HFFc6 (cell line): ENCODE measurements around the gene MYZAP. TPM values are rescaled to one million over a fixed set of nuclear protein-coding genes. Genes with fewer than 3 reads are reported as not detected.

ENCODE experiments used
- DNase-seq: peaks from one replicate; pipeline ENCODE4 v3.0.0-alpha.2; 2018
- H3K27ac Mint-ChIP-seq: 2 replicates; pipeline ENCODE4 v1.8.0; 2020; ENCODE audit warnings: mild to moderate bottlenecking, mixed read lengths
- H3K27me3 Mint-ChIP-seq: 2 replicates; pipeline ENCODE4 v1.8.0; 2021; ENCODE audit warnings: mild to moderate bottlenecking, moderate library complexity, mixed read lengths; ENCODE audit not compliant: insufficient read depth
- H3K36me3 Mint-ChIP-seq: 2 replicates; pipeline ENCODE4 v1.8.0; 2021; ENCODE audit warnings: low read depth, mixed read lengths
- H3K4me1 Mint-ChIP-seq: 2 replicates; pipeline ENCODE4 v1.8.0; 2020; ENCODE audit warnings: low read depth, mixed read lengths
- H3K4me3 Mint-ChIP-seq: 2 replicates; pipeline ENCODE4 v1.8.0; 2020; ENCODE audit warnings: mild to moderate bottlenecking, moderate library complexity, mixed read lengths
- H3K9me3 Mint-ChIP-seq: 2 replicates; pipeline ENCODE4 v1.8.0; 2020; ENCODE audit warnings: mild to moderate bottlenecking, mixed read lengths
- CTCF ChIP-seq: fragments of 200-600 bp; sonication (generic); IDR thresholded peaks from 2 replicates; pipeline ENCODE4 v1.5.0; 2021; ENCODE audit warnings: antibody characterized with exemption, mild to moderate bottlenecking
- total RNA-seq, 6 experiments: library from RNA; stranded (reverse); fragmentation: NEBNext Ultra II Directional; extraction: Animal tissue kit (Norgen Biotek cat#: 25700); gene quantifications; 2 replicates in 1 of 6; 3 replicates in 5 of 6; pipeline ENCODE4 v1.2.3, GENCODE V29; 2021

Gene MYZAP
- total RNA-seq, 6 experiments from 2014 or later = 0.12 TPM; not detected in 5

DNA sequence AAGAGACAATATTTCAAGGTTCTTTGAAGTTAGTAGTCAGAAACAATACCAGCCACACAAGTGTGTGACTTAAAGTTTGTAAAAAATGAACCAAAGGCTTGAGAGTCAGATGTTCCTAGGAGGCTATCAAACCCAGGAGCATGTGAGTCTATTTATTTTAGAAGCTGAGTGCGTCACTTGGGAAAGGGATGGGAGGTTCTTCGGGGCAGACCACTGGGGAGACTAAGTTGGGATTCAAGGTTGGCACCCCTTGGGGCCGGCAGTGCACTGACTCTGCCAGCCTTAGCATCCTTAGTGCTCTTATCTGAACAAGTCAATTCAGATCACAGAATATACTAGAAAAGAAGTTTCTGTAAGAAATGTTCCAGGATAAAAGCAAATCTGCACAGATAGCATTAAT lies 64.7 kb downstream of the MYZAP start:
- DNase-seq = no peak
- no peak overlapping the region for H3K4me3 Mint-ChIP-seq
- peaks cover 10% of the 10 kb centered on the region for H3K4me1 Mint-ChIP-seq
- no peaks in the 10 kb centered on the region for H3K9me3 Mint-ChIP-seq
- no peak for TF ChIP-seq CTCF
- peaks cover 8% of the 10 kb centered on the region for H3K27me3 Mint-ChIP-seq
- no peaks in the 10 kb centered on the region for H3K36me3 Mint-ChIP-seq
- H3K27ac Mint-ChIP-seq = no peak overlapping the region

DNA sequence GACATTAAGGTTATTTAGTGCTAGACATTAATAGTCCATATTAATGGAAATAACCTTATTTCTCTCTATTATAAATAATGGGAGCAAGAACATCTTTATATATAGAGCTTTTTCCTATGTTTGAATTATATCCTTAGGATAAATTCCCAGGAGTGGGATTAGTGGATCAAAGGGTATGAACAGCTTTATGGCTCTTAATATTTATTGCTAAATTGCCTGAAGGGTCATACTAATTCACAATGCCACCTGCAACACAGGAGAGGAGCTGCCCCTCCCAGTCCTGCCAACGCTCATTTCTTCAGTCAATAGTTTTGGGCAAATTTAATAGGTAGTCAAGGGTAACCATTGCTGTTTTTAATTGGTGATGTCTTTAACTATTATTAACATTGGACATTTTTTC lies 65.9 kb downstream of the MYZAP start:
- H3K4me1 Mint-ChIP-seq = peaks cover 10% of the 10 kb centered on the region
- DNase-seq = no peak
- H3K4me3 Mint-ChIP-seq = no peak overlapping the region
- no peak overlapping the region for H3K27ac Mint-ChIP-seq
- H3K9me3 Mint-ChIP-seq = no peaks in the 10 kb centered on the region
- H3K27me3 Mint-ChIP-seq = peaks cover 10% of the 10 kb centered on the region
- H3K36me3 Mint-ChIP-seq = no peaks in the 10 kb centered on the region
- TF ChIP-seq CTCF = no peak

DNA sequence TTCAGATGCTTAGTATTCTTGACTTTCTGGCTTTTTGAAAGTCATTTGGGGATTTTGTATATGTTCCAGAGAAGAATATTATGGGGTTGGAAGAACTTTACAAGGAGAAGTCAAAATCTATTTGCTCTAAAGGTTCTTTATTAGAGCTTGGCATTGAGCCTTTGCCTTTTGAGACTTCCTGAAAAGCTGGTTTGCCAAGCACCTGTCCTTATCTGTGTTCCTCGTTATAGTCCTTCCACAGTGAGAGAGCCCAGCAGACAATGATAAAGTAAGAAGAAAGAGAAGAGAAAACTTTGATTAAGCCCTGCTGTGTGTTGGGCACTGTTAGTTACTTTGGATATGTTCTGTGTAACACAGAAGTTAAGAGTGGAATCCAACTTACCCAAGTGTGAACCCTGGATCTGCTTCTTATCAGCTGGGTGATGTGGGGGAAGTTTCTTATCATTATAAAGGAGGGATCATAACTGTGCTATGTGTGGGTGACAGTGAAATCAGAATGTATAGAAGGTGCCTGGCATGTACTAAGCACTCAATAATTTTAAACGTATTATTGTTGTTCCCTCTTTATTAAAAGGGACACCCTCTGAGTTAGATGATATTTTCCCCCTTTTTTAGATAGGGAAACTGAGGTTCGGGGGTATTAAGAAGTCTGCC lies 70.5 kb downstream of the MYZAP start:
- H3K9me3 Mint-ChIP-seq = no peaks in the 10 kb centered on the region
- no peak for DNase-seq
- H3K4me1 Mint-ChIP-seq = peaks cover 14% of the 10 kb centered on the region
- H3K27me3 Mint-ChIP-seq = peaks cover 11% of the 10 kb centered on the region
- H3K36me3 Mint-ChIP-seq = no peaks in the 10 kb centered on the region
- H3K27ac Mint-ChIP-seq = no peak overlapping the region
- TF ChIP-seq CTCF = no peak
- no peak overlapping the region for H3K4me3 Mint-ChIP-seq

GRCh38 chr15:57662802-57663201 lies 71.1 kb downstream of the MYZAP start:
- Mint-ChIP-seq H3K4me1 (peaks cover 20% of the 10 kb centered on the region), H3K27ac (no peak overlapping the region), H3K27me3 (peaks cover 11% of the 10 kb centered on the region), H3K4me3 (no peak overlapping the region), H3K9me3 (no peaks in the 10 kb centered on the region), H3K36me3 (no peaks in the 10 kb centered on the region)
- no peak for TF ChIP-seq CTCF
- no peak for DNase-seq

DNA sequence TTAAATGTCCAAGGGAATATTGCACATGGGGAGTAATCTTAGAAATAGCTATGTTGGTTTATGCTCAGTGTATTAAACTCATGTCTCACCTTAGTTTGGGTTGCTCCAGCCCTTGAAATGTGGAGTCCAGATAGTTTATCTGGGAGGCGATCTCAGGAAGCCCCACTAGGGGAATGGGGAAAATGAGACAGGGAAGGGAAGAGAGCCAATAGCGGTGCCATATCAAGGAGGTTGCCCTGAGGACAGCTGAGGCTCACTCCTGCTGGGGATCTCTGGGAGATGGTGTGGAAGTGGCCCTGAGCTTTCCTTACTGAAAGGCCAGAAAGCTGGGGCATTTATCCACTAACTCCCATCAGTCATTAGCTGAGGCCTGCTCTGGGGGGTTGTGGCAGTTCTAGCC lies 71.6 kb downstream of the MYZAP start:
- no peak for TF ChIP-seq CTCF
- Mint-ChIP-seq H3K4me1 (peaks cover 23% of the 10 kb centered on the region), H3K4me3 (no peak overlapping the region), H3K36me3 (no peaks in the 10 kb centered on the region), H3K27ac (no peak overlapping the region), H3K27me3 (peaks cover 11% of the 10 kb centered on the region), H3K9me3 (no peaks in the 10 kb centered on the region)
- DNase-seq = no peak
